HepG2 (cell line): ENCODE measurements around the gene FSD2. TPM values are rescaled to one million over a fixed set of nuclear protein-coding genes. Genes with fewer than 3 reads are reported as not detected.

Experiments used
- ATAC-seq: fragments of 200-7000 bp; cut with Tn5 transposase; 3 replicates; pipeline ENCODE4 v1.9.1; 2020; ENCODE audit warnings: mild to moderate bottlenecking, moderate library complexity
- BruUV-seq: library from RNA; stranded (reverse); fragments of 400-500 nt; replicated peaks from 2 replicates; lab custom pipeline; 2021; lab: Mats Ljungman, UMichigan
- CTCF ChIA-PET: fragments of 300-600 bp; formaldehyde crosslinking; extraction: SDS; loops from one replicate; lab custom pipeline; 2021; ENCODE audit warnings: low total read pairs, inconsistent platforms, low intra/inter-chr PET ratio; lab: Yijun Ruan, JAX
- POLR2A ChIA-PET: fragments of 350-600 bp; sonication (Branson Sonifier 250); formaldehyde crosslinking; loops from one replicate; lab custom pipeline; 2020; ENCODE audit warnings: antibody characterized with exemption, inconsistent platforms; lab: Yijun Ruan, JAX
- DNase-seq: peaks from one replicate; pipeline ENCODE4 v3.0.0-alpha.2; 2015; ENCODE audit warnings: low spot score
- FAIRE-seq: peaks from 3 replicates; lab custom pipeline; 2011; peaks lifted over from hg19 to GRCh38; lab: Jason Lieb, UNC
- H2AFZ ChIP-seq: one replicate; pipeline ENCODE4 v1.6.1; 2011; ENCODE audit warnings: low read length, inconsistent platforms
- H3K27ac ChIP-seq: fragments of 300-600 bp; 3 replicates; pipeline ENCODE4 v1.8.0; 2011; ENCODE audit warnings: mixed run types, mild to moderate bottlenecking, mixed read lengths, low read length, inconsistent platforms; ENCODE audit not compliant: insufficient read depth; ENCODE audit errors: extremely low read length
- H3K27me3 ChIP-seq, 2 experiments: fragments of 200-600 bp in 1 of 2; 2 replicates in 1 of 2; 3 replicates in 1 of 2; pipeline versions ENCODE4 v1.6.0 to v1.8.0; 2011; ENCODE audit warnings: low read length in 2 of 2, mild to moderate bottlenecking in 2 of 2, moderate library complexity in 2 of 2, inconsistent platforms in 1 of 2; ENCODE audit not compliant: insufficient read depth in 2 of 2, control insufficient read depth in 1 of 2
- H3K36me3 ChIP-seq, 2 experiments: fragments of 200-600 bp in 1 of 2; replicated peaks in 1 of 2; 2 replicates in 1 of 2; 3 replicates in 1 of 2; pipeline versions ENCODE4 v1.5.1 to v1.8.0; 2011; ENCODE audit warnings: low read length in 2 of 2, inconsistent platforms in 1 of 2; ENCODE audit not compliant: insufficient read depth in 2 of 2, control insufficient read depth in 1 of 2
- H3K4me1 ChIP-seq: 2 replicates; pipeline ENCODE4 v1.5.1; 2012; ENCODE audit warnings: low read length, inconsistent platforms; ENCODE audit not compliant: insufficient read depth
- H3K4me2 ChIP-seq: 2 replicates; pipeline ENCODE4 v1.6.0; 2011; ENCODE audit warnings: low read depth, low read length, inconsistent platforms
- H3K4me3 ChIP-seq, 3 experiments: fragments of 200-600 bp in 1 of 3; sonication (generic), shearing (Covaris generic) in 1 of 3; replicated peaks in 1 of 3; 2 replicates each; pipeline ENCODE4 v1.5.1; 2011 to 2016; ENCODE audit warnings: low read length in 3 of 3, inconsistent platforms in 2 of 3, low read depth in 2 of 3, mild to moderate bottlenecking in 2 of 3, control low read depth in 1 of 3, mixed read lengths in 1 of 3; ENCODE audit not compliant: insufficient read depth in 1 of 3
- H3K79me2 ChIP-seq: one replicate; pipeline ENCODE4 v1.6.1; 2011; ENCODE audit warnings: low read length, inconsistent platforms; ENCODE audit not compliant: insufficient read depth
- H3K9ac ChIP-seq: 2 replicates; pipeline ENCODE4 v1.6.0; 2011; ENCODE audit warnings: mild to moderate bottlenecking, low read depth, low read length, inconsistent platforms; ENCODE audit not compliant: insufficient read depth
- H3K9me3 ChIP-seq: 2 replicates; pipeline ENCODE4 v1.5.1; 2012; ENCODE audit warnings: mild to moderate bottlenecking, low read length
- H4K20me1 ChIP-seq: 2 replicates; pipeline ENCODE4 v1.6.0; 2011; ENCODE audit warnings: inconsistent platforms, mild to moderate bottlenecking, low read length, moderate library complexity; ENCODE audit not compliant: insufficient read depth
- AGO2 ChIP-seq: fragments of 200-400 bp; formaldehyde crosslinking; optimal IDR thresholded peaks from 2 replicates; pipeline ENCODE3; 2017; ENCODE audit warnings: mild to moderate bottlenecking, low read depth, low read length, moderate library complexity
- ASH2L ChIP-seq: fragments of 300-600, 200-600 bp; sonication (generic); IDR thresholded peaks from 2 replicates; pipeline ENCODE4 v1.7.0; 2017; ENCODE audit warnings: low read depth, mild to moderate bottlenecking, moderate library complexity, mixed read lengths, low read length; ENCODE audit not compliant: insufficient read length
- KDM5A ChIP-seq: fragments of 200-600 bp; sonication (generic); IDR thresholded peaks from 2 replicates; pipeline ENCODE4 v1.7.0; 2018; ENCODE audit warnings: antibody characterized with exemption, mild to moderate bottlenecking, low read length, borderline replicate concordance
- SP2 ChIP-seq: sonication (generic); formaldehyde crosslinking; IDR thresholded peaks from 2 replicates; pipeline ENCODE4 v1.5.1; 2020; ENCODE audit warnings: mild to moderate bottlenecking, missing genetic modification reagents
- SP5 ChIP-seq: IDR thresholded peaks from 2 replicates; pipeline ENCODE4 v1.6.1; 2016; ENCODE audit warnings: low read depth, borderline replicate concordance
- THYN1 ChIP-seq: sonication (generic); formaldehyde crosslinking; IDR thresholded peaks from 2 replicates; pipeline ENCODE4 v1.8.1; 2023; ENCODE audit warnings: low read depth, mild to moderate bottlenecking, moderate library complexity, missing genetic modification reagents, borderline replicate concordance
- ZFP36L1 ChIP-seq: sonication (generic); formaldehyde crosslinking; IDR thresholded peaks from 2 replicates; pipeline ENCODE4 v1.8.0; 2022; ENCODE audit warnings: mild to moderate bottlenecking, missing genetic modification reagents, moderate library complexity
- ZFX ChIP-seq: sonication (generic); formaldehyde crosslinking; IDR thresholded peaks from 2 replicates; pipeline ENCODE4 v1.4.0; 2020; ENCODE audit warnings: mild to moderate bottlenecking, low read depth, missing genetic modification reagents, moderate library complexity
- ZFY ChIP-seq: sonication (generic); formaldehyde crosslinking; IDR thresholded peaks from 2 replicates; pipeline ENCODE4 v1.4.0; 2020; ENCODE audit warnings: missing genetic modification reagents
- ZNF124 ChIP-seq: sonication (generic); formaldehyde crosslinking; IDR thresholded peaks from 2 replicates; pipeline ENCODE4 v1.4.0; 2020; ENCODE audit warnings: missing genetic modification reagents
- ZNF501 ChIP-seq: sonication (generic); formaldehyde crosslinking; IDR thresholded peaks from 2 replicates; pipeline ENCODE4 v1.5.1; 2020; ENCODE audit warnings: mild to moderate bottlenecking, moderate library complexity, missing genetic modification reagents
- ZNF737 ChIP-seq: sonication (generic); formaldehyde crosslinking; IDR thresholded peaks from 2 replicates; pipeline ENCODE4 v1.5.0; 2020; ENCODE audit warnings: missing genetic modification reagents, mild to moderate bottlenecking, borderline replicate concordance
- ZNF816 ChIP-seq: sonication (generic); formaldehyde crosslinking; IDR thresholded peaks from 2 replicates; pipeline ENCODE4 v1.8.0; 2022; ENCODE audit warnings: missing genetic modification reagents, mild to moderate bottlenecking, borderline replicate concordance
- WGBS: methylation state at CpG from one replicate; pipeline ENCODE4 v1.1.6; 2017; ENCODE audit warnings: low lambda C conversion rate; 5-methylcytosine and 5-hydroxymethylcytosine counted together
- in situ Hi-C: cut with HindIII; loops from 2 replicates; pipeline ENCODE4 v1.10.0; 2017; ENCODE audit warnings: low pct_unique_long_range_greater_than_20kb; ENCODE audit not compliant: extremely low pct_ligation_motif_present
- intact Hi-C: fragments of 100-400 bp; cut with micrococcal nuclease; formaldehyde crosslinking; loops from one replicate; pipeline ENCODE4 v1.10.0; 2022; ENCODE audit not compliant: unreplicated experiment
- polyA plus RNA-seq, 8 experiments: library from polyadenylated mRNA; depleted of rRNA in 3 of 8; stranded (reverse) in 7 of 8; unstranded in 1 of 8; fragments of >200 nt; fragmentation: Illumina TruSeq in 4 of 8; extraction: Trizol in 4 of 8; gene quantifications; 2 replicates each; pipeline versions ENCODE4 v1.2.1 to v1.2.3, GENCODE V29; 2011 to 2016; ENCODE audit warnings: low read depth in 4 of 8, missing spikeins in 1 of 8, mixed read lengths in 1 of 8; ENCODE audit not compliant: insufficient read depth in 1 of 8
- total RNA-seq, 5 experiments: library from RNA; depleted of rRNA; stranded (reverse); fragments of >200 nt; fragmentation: Illumina TruSeq; extraction: Trizol; gene quantifications; 2 replicates each; pipeline ENCODE4 v1.2.3, GENCODE V29; 2016; ENCODE audit warnings: low read depth in 1 of 5
- TF ChIP-seq, protein P1 (sequence below), 2 experiments: sonication (generic) in 1 of 2; formaldehyde crosslinking in 1 of 2; IDR thresholded peaks; 2 replicates each; pipeline versions ENCODE4 v1.4.0 to v1.6.1; 2018 to 2020; ENCODE audit warnings: missing genetic modification reagents in 2 of 2, borderline replicate concordance in 1 of 2, low read depth in 1 of 2, mild to moderate bottlenecking in 1 of 2, missing biosample characterization in 1 of 2
- TF ChIP-seq, protein P2 (sequence below): fragments of 450-650 bp; IDR thresholded peaks from 2 replicates; pipeline ENCODE4 v1.6.1; 2016
- TF ChIP-seq, protein P3 (sequence below): sonication (generic); formaldehyde crosslinking; IDR thresholded peaks from 2 replicates; pipeline ENCODE4 v1.9.0; 2021; ENCODE audit warnings: missing genetic modification reagents, borderline replicate concordance
- TF ChIP-seq, protein P4 (sequence below): IDR thresholded peaks from 2 replicates; pipeline ENCODE4 v1.6.1; 2016; ENCODE audit warnings: low read depth, borderline replicate concordance

The FSD2 gene
- total and polyA plus RNA-seq, 2 of the 13 experiments (the other 11 are each of a cell fraction or from before 2014, with no cell fraction given) = not detected

DNA sequence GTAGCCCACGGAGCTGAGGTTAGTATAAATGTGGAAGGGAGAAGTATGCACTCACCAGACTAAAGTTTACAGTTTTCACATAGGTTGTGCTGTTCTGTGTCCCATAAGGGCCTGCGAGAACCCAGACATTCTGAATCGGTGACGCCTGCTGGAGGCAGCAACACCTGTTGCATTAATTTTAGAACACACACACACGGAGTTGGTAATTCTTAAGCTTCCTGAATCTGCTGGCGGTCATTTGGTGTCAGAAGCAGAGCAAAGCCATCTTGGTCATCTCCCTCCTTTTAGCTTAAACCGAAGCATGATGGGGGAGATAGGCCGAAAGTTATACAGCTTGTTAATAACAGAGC is 55.1 kb downstream of the FSD2 start:
- CTCF ChIA-PET = no interaction called here
- BruUV-seq = TSS peak; percentile 73
- no peak for DNase-seq
- no peak for TF ChIP-seq SP5 (CRISPR knock-in tag)
- no peak for TF ChIP-seq THYN1 (CRISPR knock-in tag)
- peak; percentile 28 for TF ChIP-seq ASH2L
- TF ChIP-seq ZNF737 (CRISPR knock-in tag) = 0 out of 2 replicates have a peak, but pooled peaks have one; percentile 9
- TF ChIP-seq ZNF124 (CRISPR knock-in tag) = no peak
- TF ChIP-seq, protein P1, sequence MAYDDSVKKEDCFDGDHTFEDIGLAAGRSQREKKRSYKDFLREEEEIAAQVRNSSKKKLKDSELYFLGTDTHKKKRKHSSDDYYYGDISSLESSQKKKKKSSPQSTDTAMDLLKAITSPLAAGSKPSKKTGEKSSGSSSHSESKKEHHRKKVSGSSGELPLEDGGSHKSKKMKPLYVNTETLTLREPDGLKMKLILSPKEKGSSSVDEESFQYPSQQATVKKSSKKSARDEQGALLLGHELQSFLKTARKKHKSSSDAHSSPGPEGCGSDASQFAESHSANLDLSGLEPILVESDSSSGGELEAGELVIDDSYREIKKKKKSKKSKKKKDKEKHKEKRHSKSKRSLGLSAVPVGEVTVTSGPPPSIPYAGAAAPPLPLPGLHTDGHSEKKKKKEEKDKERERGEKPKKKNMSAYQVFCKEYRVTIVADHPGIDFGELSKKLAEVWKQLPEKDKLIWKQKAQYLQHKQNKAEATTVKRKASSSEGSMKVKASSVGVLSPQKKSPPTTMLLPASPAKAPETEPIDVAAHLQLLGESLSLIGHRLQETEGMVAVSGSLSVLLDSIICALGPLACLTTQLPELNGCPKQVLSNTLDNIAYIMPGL (CRISPR knock-in tag; IDR thresholded peaks at IDR 0.05; ENCODE audit: borderline replicate concordance in 1 of 2, low read depth in 1 of 2) = 0 out of 4 replicates have a peak, but pooled peaks of 1 of the 2 experiments have one; percentile 9
- TF ChIP-seq, protein P2, sequence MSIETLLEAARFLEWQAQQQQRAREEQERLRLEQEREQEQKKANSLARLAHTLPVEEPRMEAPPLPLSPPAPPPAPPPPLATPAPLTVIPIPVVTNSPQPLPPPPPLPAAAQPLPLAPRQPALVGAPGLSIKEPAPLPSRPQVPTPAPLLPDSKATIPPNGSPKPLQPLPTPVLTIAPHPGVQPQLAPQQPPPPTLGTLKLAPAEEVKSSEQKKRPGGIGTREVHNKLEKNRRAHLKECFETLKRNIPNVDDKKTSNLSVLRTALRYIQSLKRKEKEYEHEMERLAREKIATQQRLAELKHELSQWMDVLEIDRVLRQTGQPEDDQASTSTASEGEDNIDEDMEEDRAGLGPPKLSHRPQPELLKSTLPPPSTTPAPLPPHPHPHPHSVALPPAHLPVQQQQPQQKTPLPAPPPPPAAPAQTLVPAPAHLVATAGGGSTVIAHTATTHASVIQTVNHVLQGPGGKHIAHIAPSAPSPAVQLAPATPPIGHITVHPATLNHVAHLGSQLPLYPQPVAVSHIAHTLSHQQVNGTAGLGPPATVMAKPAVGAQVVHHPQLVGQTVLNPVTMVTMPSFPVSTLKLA = no peak
- peak; percentile 24 for TF ChIP-seq ZFX (CRISPR knock-in tag)
- TF ChIP-seq ZNF501 (CRISPR knock-in tag) = 0 out of 2 replicates have a peak, but pooled peaks have one; percentile 4
- TF ChIP-seq, protein P3, sequence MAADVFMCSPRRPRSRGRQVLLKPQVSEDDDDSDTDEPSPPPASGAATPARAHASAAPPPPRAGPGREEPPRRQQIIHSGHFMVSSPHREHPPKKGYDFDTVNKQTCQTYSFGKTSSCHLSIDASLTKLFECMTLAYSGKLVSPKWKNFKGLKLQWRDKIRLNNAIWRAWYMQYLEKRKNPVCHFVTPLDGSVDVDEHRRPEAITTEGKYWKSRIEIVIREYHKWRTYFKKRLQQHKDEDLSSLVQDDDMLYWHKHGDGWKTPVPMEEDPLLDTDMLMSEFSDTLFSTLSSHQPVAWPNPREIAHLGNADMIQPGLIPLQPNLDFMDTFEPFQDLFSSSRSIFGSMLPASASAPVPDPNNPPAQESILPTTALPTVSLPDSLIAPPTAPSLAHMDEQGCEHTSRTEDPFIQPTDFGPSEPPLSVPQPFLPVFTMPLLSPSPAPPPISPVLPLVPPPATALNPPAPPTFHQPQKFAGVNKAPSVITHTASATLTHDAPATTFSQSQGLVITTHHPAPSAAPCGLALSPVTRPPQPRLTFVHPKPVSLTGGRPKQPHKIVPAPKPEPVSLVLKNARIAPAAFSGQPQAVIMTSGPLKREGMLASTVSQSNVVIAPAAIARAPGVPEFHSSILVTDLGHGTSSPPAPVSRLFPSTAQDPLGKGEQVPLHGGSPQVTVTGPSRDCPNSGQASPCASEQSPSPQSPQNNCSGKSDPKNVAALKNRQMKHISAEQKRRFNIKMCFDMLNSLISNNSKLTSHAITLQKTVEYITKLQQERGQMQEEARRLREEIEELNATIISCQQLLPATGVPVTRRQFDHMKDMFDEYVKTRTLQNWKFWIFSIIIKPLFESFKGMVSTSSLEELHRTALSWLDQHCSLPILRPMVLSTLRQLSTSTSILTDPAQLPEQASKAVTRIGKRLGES (CRISPR knock-in tag) = 0 out of 2 replicates have a peak, but pooled peaks have one; percentile 40
- 0 out of 2 replicates have a peak, but pooled peaks have one; percentile 4 for TF ChIP-seq KDM5A
- no peak for TF ChIP-seq AGO2
- TF ChIP-seq ZFY (CRISPR knock-in tag) = peak; percentile 9; the same call in 1 of the 2 replicates
- TF ChIP-seq, protein P4, sequence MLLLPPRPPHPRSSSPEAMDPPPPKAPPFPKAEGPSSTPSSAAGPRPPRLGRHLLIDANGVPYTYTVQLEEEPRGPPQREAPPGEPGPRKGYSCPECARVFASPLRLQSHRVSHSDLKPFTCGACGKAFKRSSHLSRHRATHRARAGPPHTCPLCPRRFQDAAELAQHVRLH = no peak
- 0 out of 2 replicates have a peak, but pooled peaks have one; percentile 17 for TF ChIP-seq ZNF816 (CRISPR knock-in tag)
- TF ChIP-seq SP2 (CRISPR knock-in tag) = no peak
- no peak for TF ChIP-seq ZFP36L1

More for the DNA sequence above, 55.1 kb downstream of the FSD2 start:
- 4% methylated on average over 8 of the region's 8 CpGs for WGBS
- H3K27ac ChIP-seq = peak overlapping the region; percentile 89
- H3K79me2 ChIP-seq = peaks cover 38% of the 10 kb centered on the region
- H3K9me3 ChIP-seq = no peaks in the 10 kb centered on the region
- peak overlapping the region; percentile 77 for H3K4me2 ChIP-seq
- POLR2A ChIA-PET = interaction anchor here (0.7 to 3.3 kb wide), 26 partner anchors 9 to 316 kb away, joined by 3 to 26 read pairs (median 6); partner anchors contain the start of genes BTBD1, C15orf40, FSD2 and RAMAC
- peaks cover 3 to 29% of the 10 kb centered on the region in 2 experiments for H3K36me3 ChIP-seq
- H3K4me3 ChIP-seq = peak overlapping the region; percentile 80 to 87 (median 84)
- in situ Hi-C loops (no loop called here), intact Hi-C loops (loop anchor here (1.0 to 5.0 kb wide), 3 partner anchors 58 to 261 kb away; partner anchors contain the start of genes C15orf40, RPS17 and WHAMM)
- peaks cover 38% of the 10 kb centered on the region for H3K4me1 ChIP-seq
- FAIRE-seq (no peak), ATAC-seq (peak; percentile 30)
- no peak overlapping the region for H2AFZ ChIP-seq
- peaks cover 0 to 3% of the 10 kb centered on the region in 2 experiments; a peak in 1 of 5 replicates for H3K27me3 ChIP-seq
- peak overlapping the region; percentile 94 for H3K9ac ChIP-seq
- no peaks in the 10 kb centered on the region for H4K20me1 ChIP-seq
